NCI-H146 treated with DMSO at 0.1 percent for 48 hours (cell line): ENCODE results near the gene PLAAT5.
"Not testable (repeated sequence)": the region's sequence is repeated elsewhere in the genome, so short reads cannot be mapped to it uniquely, and the experiment has no call there.

Experiments
- DNase-seq: peaks from one replicate; lab custom pipeline; 2025; ENCODE audit not compliant: unreplicated experiment; lab: John Stamatoyannopoulos, UW

PLAAT5 gene

GRCh38 chr11:63488789-63489188 is 2.2 kb downstream of the PLAAT5 start:
- no peak for DNase-seq

DNA sequence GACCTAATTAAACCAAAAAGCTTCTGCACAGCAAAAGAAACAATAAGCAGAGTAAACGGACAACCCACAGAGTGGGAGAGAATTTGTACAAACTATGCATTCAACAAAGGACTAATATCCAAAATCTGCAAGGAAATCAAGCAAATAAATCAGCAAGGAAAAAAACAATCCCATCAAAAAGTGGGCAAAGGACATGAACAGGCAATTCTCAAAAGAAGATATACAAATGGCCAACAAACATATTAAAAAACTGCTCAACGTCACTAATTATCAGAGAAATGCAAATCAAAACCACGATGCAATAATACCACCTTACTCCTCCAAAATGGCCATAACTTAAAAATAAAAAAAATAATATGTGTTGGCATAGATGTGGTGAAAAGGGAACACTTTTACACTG is 5.2 kb downstream of the PLAAT5 start:
- no peak for DNase-seq

DNA sequence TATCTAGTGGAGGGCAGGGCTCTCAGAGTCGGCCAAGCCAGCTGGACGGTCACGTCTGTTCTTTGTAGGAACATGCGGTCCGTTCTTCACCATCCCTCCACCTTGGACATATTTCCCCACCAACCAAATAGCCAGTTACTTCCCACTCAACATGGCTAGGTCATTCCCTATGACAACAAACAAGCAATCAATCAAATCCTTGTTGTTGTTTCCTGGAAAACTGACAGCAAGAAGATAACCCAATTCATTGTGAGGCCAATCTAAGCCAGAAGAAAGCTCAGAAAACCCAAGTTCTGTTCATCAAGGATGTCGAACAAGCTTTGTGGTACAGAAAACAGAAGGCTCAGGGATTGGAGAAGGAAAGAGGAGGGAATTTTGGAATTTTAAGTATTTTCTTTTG is 10.9 kb downstream of the PLAAT5 start:
- no peak for DNase-seq

GRCh38 chr11:63478896-63479295 is 12.1 kb downstream of the PLAAT5 start:
- DNase-seq, result peak; percentile 23

DNA sequence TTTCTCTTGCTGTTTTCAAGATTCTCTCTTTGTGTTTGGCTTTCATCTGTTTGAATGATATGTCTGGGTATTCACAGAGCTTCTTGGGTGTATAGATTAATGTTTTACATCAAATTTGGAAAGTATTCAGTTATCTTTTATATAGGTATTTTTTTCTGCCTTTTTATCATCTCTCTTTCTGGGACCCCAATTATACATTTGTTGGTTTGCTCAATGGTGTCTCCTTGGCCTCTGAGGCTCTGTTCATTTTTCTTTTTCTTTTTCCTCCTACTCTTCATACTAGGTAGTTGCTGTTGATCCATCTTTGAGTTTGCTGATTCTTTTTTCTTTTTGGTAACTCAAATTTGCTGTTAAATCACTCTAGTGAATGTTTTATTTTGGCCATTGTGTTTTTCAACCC is 14.3 kb downstream of the PLAAT5 start:
- DNase-seq, result no peak

- no peak for DNase-seq
Measured at GRCh38 chr11:63472372-63472771, 18.6 kb downstream of the PLAAT5 start.

- no peak for DNase-seq
Measured at GRCh38 chr11:63470311-63470710, 20.7 kb downstream of the PLAAT5 start.

- no peak for DNase-seq
Measured at GRCh38 chr11:63462137-63462536, 28.8 kb downstream of the PLAAT5 start.

DNA sequence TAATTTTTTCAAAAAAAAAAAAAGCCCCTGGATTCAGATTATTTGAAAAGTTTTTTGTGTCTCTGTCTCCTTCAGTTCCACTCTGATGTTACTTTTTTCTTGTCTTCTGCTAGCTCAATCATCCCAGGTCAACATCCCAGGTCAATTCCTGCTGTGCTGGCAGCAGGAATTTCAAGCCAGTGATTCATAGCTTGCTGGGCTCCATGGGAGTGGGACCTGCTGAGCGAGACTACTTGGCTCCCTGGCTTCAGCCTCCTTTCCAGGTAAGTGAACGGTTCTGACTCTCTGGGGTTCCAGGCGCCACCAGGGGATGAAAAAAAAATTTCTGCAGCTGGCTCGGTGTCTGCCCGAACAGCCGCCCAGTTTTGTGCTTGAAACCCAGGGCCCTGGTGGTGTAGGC is 31.4 kb downstream of the PLAAT5 start:
- no peak for DNase-seq

GRCh38 chr11:63448646-63449045 is 42.3 kb downstream of the PLAAT5 start:
- DNase-seq, result no peak

- no peak for DNase-seq
Measured at GRCh38 chr11:63445720-63446119, 45.2 kb downstream of the PLAAT5 start.

DNA sequence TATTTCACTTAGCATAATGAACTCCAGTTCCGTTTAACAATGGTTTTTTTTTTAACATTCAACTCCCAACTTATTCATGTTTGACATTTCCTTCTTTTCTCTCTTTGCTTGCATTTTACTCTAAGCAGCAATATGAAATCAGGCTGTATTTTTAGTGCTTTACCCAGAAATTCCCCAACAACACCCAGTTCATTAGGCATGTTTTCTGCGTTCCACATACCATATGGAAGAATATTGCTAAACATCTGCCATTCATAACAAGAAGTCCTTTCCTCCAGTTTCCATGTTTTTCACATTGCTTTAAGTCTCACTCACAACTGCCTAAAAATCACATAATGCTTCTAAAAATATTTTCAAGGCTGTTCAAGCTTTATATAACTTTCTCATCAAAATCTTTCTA is 45.8 kb downstream of the PLAAT5 start:
- no peak for DNase-seq

GRCh38 chr11:63444160-63444559 is 46.8 kb downstream of the PLAAT5 start:
- DNase-seq, result no peak

DNA sequence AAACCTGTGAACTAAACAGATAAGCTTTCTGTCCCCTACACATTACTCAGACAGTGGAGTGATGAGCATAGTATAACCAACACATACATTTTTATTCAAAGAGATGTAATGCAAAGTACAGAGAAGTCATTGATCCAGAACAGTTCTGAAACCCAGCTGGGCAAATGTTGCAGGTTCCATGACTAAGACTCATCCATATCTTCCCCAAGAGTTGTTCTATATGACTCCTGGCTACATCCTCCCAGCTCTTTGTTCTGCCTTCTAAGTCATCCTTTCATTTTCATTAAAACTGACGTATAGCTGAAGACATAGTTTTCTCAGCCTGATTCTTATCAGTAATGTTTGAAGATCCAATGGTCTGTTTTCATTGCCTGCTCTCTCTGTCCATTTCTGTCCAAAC is 47.3 kb downstream of the PLAAT5 start:
- no peak for DNase-seq

GRCh38 chr11:63435831-63436230 is 55.1 kb downstream of the PLAAT5 start:
- not testable (repeated sequence) for DNase-seq

- DNase-seq, result not testable (repeated sequence)
Measured at GRCh38 chr11:63435351-63435750, 55.6 kb downstream of the PLAAT5 start.

- not testable (repeated sequence) for DNase-seq
Measured at GRCh38 chr11:63430731-63431130, 60.2 kb downstream of the PLAAT5 start.

DNA sequence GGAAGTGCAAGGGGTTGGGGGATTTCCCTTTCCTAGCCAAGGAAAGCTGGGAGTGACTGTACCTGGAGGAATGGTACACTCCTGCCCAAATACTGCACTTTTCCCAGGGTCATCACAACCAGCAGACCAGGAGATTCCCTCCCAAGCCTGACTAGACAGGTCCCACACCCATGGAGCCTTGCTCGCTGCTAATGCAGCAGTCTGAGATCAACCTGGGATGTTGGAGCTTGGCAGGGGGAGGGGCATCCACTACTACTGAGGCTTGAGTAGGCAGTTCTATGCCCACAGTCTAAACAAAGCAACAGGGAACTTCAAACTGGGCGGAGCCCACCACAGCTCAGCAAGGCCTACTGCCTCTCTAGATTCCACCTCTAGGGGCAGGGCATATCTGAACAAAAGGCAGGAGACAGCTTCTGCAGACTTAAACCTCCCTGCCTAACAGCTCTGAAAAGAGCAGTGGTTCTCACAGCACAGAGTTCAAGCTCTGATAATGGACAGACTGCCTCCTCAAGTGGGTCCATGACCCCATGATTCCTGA is 62.9 kb downstream of the PLAAT5 start:
- no peak for DNase-seq

- no peak for DNase-seq
Measured at GRCh38 chr11:63417174-63417852, 73.7 kb downstream of the PLAAT5 start.
